HG03460 (cell line): ENCODE results near the gene FGF3.

ENCODE experiments used
- ATAC-seq: cut with Tn5 transposase; IDR thresholded peaks from one replicate; pipeline ENCODE4 v1.9.1; 2021; ENCODE audit not compliant: unreplicated experiment

Gene FGF3

GRCh38 chr11:69804769-69805508 lies 14.3 kb downstream of the FGF3 start:
- no peak for ATAC-seq

GRCh38 chr11:69803604-69804218 lies 15.5 kb downstream of the FGF3 start:
- no peak for ATAC-seq

- no peak for ATAC-seq
Observed at GRCh38 chr11:69803022-69803421, 16.2 kb downstream of the FGF3 start.

GRCh38 chr11:69802590-69802989 lies 16.6 kb downstream of the FGF3 start:
- ATAC-seq, result no peak

GRCh38 chr11:69801513-69802335 lies 17.5 kb downstream of the FGF3 start:
- no peak for ATAC-seq

GRCh38 chr11:69800278-69800677 lies 18.9 kb downstream of the FGF3 start:
- ATAC-seq, result no peak

- ATAC-seq, result no peak
Observed at GRCh38 chr11:69799582-69799981, 19.6 kb downstream of the FGF3 start.

GRCh38 chr11:69799097-69799496 lies 20.1 kb downstream of the FGF3 start:
- ATAC-seq, result no peak

GRCh38 chr11:69797737-69798528 lies 21.3 kb downstream of the FGF3 start:
- ATAC-seq, result no peak

- ATAC-seq, result no peak
Observed at GRCh38 chr11:69797156-69797555, 22.1 kb downstream of the FGF3 start.

GRCh38 chr11:69796063-69796462 lies 23.2 kb downstream of the FGF3 start:
- no peak for ATAC-seq

GRCh38 chr11:69791276-69792180 lies 27.7 kb downstream of the FGF3 start:
- ATAC-seq, result no peak

GRCh38 chr11:69788956-69789355 lies 30.3 kb downstream of the FGF3 start:
- no peak for ATAC-seq

- ATAC-seq, result no peak
Observed at GRCh38 chr11:69787906-69788305, 31.3 kb downstream of the FGF3 start.

- ATAC-seq, result no peak
Observed at GRCh38 chr11:69787457-69787856, 31.8 kb downstream of the FGF3 start.

GRCh38 chr11:69781241-69781640 lies 38.0 kb downstream of the FGF3 start:
- no peak for ATAC-seq

- ATAC-seq, result no peak
Observed at GRCh38 chr11:69778373-69778772, 40.8 kb downstream of the FGF3 start.

- ATAC-seq, result no peak
Observed at GRCh38 chr11:69775163-69775755, 44.0 kb downstream of the FGF3 start, which contains the start of gene FGF4. Gene FGF4 (minus strand): TSS chr11:69775341. CDS start chr11:69775084, 257 bp downstream.

- no peak for ATAC-seq
Observed at GRCh38 chr11:69774354-69775162, 44.7 kb downstream of the FGF3 start.
